Measurements from ENCODE around the gene OR52N4.

The OR52N4 gene

GRCh38 chr11:5738431-5738830 lies 15.6 kb upstream of the OR52N4 start:
- DNase-seq, result no peak
- no peaks in the 10 kb centered on the region for H3K9me3 ChIP-seq
- H3K4me1 ChIP-seq, result no peaks in the 10 kb centered on the region
- no peaks in the 10 kb centered on the region for H3K36me3 ChIP-seq
- H3K27me3 ChIP-seq, result no peaks in the 10 kb centered on the region
- no peak overlapping the region for H3K4me3 ChIP-seq (ENCODE audit: low read depth, low read length)
- no peak for TF ChIP-seq CTCF (IDR thresholded peaks at IDR 0.05; ENCODE audit: low read depth, low read length)

DNA sequence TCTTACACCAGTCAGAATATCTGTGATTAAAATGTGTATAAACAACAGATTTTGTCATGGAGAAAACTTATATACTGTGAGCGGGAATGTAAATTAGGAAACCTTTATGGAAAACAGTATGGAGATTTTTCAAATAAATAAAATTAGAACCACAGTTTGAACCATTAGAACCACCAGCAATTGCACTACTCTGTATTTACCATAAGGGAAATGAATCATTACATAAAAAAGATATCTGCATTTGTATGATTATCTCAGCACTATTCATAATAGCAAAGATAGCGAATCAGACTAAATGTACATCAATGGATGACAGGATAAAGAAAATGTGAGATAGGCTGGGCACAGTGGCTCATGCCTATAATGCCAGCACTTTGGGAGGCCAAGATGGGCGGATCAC lies 7.4 kb upstream of the OR52N4 start:
- no peak for DNase-seq
- H3K36me3 ChIP-seq, result no peaks in the 10 kb centered on the region
- no peak overlapping the region for H3K4me3 ChIP-seq (ENCODE audit: low read depth, low read length)

GRCh38 chr11:5749836-5750235 lies 4.2 kb upstream of the OR52N4 start:
- Histone ChIP-seq H3K4me1 (no peaks in the 10 kb centered on the region), H3K27me3 (no peaks in the 10 kb centered on the region), H3K36me3 (no peaks in the 10 kb centered on the region), H3K9me3 (no peaks in the 10 kb centered on the region), H3K4me3 (ENCODE audit: low read depth, low read length) (no peak overlapping the region)
- no peak for DNase-seq
- TF ChIP-seq CTCF (IDR thresholded peaks at IDR 0.05; ENCODE audit: low read depth, low read length), result no peak

More for the DNA sequence above, 7.4 kb upstream of the OR52N4 start:
- no peak for TF ChIP-seq CTCF (IDR thresholded peaks at IDR 0.05; ENCODE audit: low read depth, low read length)
- Histone ChIP-seq H3K4me1 (no peaks in the 10 kb centered on the region), H3K27me3 (no peaks in the 10 kb centered on the region), H3K9me3 (no peaks in the 10 kb centered on the region)

DNA sequence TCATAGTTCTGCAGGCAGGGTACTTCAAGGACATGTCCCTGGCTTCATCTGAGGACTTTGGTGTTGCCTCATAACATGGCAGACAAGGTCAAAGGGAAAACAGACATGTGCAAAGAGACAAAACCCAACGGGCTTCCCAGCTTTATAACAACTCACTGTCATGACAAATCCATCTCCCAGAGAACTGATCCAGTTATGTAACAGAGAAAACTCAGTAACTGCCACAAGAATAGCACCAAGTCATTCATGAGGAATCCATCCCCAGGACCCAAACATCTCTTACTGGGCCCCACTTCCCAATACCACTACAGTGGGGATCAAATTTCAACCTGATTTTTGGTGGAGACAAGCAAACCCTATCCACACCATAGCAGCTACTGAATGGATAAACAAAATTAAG lies 13.0 kb downstream of the OR52N4 start:
- Histone ChIP-seq H3K4me1 (no peaks in the 10 kb centered on the region), H3K4me3 (ENCODE audit: low read depth, low read length) (no peak overlapping the region), H3K36me3 (no peaks in the 10 kb centered on the region), H3K9me3 (no peaks in the 10 kb centered on the region), H3K27me3 (no peaks in the 10 kb centered on the region)
- no peak for DNase-seq
- TF ChIP-seq CTCF (IDR thresholded peaks at IDR 0.05; ENCODE audit: low read depth, low read length), result no peak

DNA sequence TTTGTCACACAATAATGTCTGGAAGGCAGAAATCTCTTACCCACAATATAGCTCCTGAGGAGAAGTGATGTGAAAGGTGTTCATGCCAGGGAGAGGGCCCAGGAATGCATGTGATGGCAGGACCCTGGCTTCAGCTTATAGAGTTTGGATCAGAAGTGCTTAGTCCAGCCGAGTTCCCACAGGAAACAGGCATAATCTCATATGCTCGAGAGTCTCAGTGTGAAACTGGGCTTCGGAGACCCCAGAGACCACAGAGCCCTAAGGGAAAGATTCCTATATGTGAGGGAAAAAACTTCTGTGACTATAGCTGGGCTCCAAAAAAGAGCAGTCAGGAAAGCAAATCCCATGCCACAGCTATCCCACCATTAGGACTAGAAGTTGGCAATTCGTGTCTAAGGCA lies 29.2 kb downstream of the OR52N4 start, which contains the start of gene OR52N5:
OR52N5 (minus strand) TSS at position 101 of the 400 bp plus-strand sequence. CDS start 4,721 bp downstream, outside the sequence.
- Histone ChIP-seq H3K9me3 (no peaks in the 10 kb centered on the region), H3K27me3 (no peaks in the 10 kb centered on the region), H3K4me3 (ENCODE audit: low read depth, low read length) (no peak within 1 kb of the TSS), H3K36me3 (no peaks in the 10 kb centered on the region), H3K4me1 (no peaks in the 10 kb centered on the region)
- no peak for DNase-seq
- no peak for TF ChIP-seq CTCF (IDR thresholded peaks at IDR 0.05; ENCODE audit: low read depth, low read length)

DNA sequence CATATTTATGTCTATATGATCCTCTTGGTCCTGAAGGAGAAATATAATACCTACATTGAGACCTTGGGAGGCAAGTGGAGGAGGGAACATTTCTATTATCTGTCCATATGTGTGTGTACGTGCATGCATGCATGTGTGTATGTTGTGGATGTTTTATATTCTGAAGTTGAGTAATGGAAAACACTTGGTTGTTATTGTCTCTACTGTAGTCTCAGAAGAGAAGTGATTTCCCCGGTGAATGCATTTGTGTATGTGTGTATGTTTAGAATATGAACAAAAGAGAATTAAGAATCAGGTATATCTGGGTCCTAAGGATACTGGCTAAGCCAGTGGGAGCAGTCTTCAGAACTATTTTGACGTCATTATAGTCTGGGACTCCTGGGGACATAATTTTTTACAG lies 37.1 kb downstream of the OR52N4 start, which contains the start of gene OR52N1:
OR52N1 (minus strand) TSS at position 101 of the 400 bp plus-strand sequence. CDS start 2,449 bp downstream, outside the sequence.
- Histone ChIP-seq H3K9me3 (no peaks in the 10 kb centered on the region), H3K36me3 (no peaks in the 10 kb centered on the region), H3K27me3 (no peaks in the 10 kb centered on the region), H3K4me1 (no peaks in the 10 kb centered on the region), H3K4me3 (ENCODE audit: low read depth, low read length) (no peak within 1 kb of the TSS)
- DNase-seq, result no peak
- no peak for TF ChIP-seq CTCF (IDR thresholded peaks at IDR 0.05; ENCODE audit: low read depth, low read length)
